GM19351 (cell line): ENCODE data around the gene OSBPL8.
"Not testable (repeated sequence)": the region's sequence is repeated elsewhere in the genome, so short reads cannot be mapped to it uniquely, and the experiment has no call there.

Experiments used
- ATAC-seq: cut with Tn5 transposase; IDR thresholded peaks from one replicate; pipeline ENCODE4 v1.9.1; 2021; ENCODE audit warnings: mild to moderate bottlenecking, moderate library complexity; ENCODE audit not compliant: unreplicated experiment

Gene OSBPL8

DNA sequence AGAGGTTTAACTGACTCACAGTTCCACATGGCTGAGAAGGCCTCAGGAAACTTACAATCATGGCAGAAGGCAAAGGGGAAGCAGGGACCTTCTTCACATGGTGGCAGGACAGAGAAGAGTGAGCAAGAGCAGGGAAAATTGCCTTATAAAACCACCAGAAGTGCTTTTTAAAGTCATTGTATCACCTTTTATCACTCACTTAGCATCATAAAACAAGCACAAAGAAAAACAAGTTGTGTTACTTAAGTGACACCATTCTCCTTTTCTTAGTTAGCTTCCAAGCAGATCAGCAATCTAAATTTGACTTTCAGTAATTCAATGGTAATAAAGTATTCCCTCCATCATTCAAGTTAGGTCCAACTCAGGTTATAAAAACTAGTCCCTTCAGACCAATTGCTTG, 28.5 kb downstream of the OSBPL8 start:
- ATAC-seq: no peak

DNA sequence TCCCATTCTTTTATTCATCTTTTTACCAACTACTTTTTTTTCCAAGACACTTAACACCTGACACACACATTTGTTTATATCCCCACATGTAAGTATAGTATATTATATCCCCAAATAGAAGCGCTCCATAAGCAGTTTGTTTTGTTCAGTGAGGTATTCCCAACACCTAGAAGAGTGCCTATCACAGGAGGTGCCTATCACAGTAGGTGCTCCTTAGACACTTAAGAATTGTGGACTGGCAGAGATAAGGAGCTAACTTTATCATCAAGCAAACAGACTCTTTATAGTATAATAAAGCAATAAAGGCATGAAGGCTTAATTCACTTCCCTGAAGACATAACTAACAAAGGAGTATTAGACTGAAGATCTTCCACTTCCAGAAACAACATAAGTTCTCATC, 29.1 kb downstream of the OSBPL8 start:
- ATAC-seq: no peak

DNA sequence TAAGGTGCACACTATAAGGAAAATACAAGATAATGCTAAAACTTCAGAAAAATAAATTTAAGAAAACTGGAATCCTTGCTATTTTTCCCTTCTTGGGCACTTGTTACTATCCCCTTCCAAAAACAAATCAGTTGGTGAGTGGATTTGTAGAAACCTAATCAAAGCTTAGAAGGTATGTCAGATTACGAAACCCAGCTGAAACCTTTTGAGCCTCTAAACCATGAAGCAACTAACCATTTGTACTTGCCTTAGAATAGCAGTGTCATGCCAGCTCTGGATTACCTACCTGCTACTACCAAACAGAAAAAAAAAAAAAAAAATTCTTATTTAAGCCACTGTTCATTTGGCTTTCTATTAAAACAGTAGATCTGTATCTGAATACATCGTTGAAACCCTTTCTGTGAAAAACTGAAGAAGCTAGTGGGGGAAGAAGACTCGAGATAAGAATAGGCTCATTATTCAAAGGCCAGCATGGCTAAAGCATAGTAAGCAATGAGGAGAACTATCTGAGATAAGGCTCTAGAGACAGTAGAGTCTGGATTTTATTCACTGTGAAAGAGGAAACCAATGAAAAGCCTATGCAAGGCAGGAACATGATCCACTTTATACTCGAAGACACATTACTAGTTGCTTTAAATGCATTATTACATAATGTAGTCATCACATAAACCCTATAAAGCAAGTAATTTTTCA, 30.2 kb downstream of the OSBPL8 start:
- no peak for ATAC-seq

DNA sequence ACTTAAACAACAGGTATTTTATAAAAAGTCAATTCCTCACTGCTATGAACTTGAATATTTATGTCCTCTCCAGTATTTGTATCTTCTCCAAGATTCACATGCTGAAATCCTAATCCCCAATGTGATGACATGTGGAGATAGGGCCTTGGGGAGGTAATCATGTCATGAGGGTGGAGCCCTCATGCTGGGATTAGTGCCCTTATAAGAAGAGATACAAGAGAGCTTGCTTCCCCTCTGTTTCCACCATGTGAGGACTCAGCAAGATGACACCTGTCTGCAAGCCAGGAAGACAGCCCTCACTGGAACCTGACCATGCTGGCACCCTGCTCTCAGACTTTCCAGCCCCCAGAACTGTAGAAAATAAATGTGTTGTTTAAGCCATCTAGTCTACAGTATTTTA, 36.2 kb downstream of the OSBPL8 start:
- ATAC-seq: no peak

DNA sequence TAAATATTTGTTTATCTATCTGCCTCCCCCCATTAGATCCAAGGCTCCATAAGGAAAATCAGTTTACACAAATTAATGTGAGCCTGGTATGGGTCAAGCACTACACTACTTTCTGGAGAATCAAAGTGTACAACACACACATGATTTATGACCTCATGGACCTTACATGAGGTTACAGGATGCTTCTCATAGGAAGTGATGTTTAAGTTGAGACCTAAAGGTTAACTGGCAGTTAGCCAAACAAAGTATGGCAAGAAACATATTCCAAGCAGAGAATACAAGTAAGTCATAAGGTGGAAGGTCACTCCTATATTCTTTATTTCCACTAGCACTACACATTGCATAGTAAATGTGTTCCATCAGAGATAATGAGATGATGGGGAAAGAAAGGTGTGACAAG, 39.2 kb downstream of the OSBPL8 start:
- ATAC-seq: no peak

DNA sequence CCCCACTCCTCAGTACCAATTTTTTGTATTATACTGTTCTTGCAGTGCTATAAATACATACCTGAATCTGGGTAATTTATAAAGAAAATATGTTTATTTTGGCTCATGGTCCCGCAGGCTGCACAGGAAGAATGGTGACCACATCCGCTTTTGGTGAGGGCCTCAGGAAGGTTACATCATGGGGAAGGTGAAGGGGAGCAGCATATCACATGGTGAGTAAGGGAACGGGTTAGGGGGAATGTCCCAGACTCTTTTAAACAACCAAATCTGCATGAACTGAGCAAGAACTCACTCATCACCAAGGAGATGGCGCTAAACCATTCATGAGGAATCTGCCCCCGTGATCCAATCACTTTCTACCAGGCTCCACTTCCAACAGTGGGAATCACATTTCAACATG, 40.0 kb downstream of the OSBPL8 start:
- ATAC-seq: no peak

DNA sequence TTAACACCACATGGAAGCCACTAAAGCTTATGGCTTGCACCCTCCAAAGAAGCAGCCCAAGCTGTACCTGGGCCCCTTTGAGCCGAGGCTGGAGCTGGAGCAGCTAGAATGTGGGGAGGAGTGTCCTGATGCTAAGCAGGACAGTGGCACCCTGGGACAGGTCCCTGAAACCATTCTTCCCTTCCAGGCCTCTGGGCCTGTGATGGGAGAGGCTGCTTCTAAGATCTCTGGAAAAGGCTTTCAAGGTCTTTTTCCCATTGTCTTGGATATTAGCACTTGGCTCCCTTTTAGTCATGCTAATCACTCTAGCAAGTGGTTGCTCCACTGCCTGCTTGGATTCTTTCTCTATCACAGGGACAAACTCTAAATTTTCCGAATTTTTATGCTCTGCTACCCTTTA, 40.9 kb downstream of the OSBPL8 start:
- no peak for ATAC-seq

DNA sequence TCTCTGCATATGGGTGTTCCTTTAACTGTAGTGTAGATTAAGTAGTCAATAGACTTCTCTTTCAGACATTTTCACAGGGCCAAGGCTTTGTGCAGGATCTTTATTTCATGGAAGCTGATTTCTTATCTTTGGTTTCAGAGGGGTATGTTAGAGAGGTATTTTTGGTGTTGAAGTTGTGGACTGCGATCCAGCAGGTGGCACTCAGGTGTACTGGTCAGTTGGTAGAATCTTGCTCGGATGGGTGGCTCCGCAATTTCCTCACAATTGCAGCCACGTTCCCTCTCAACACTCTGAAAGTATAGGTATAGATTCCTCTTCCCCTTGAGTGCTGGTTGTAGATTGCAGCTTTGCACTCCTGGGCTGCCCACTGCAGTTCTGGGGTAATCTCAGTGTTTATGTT, 44.3 kb downstream of the OSBPL8 start:
- no peak for ATAC-seq

DNA sequence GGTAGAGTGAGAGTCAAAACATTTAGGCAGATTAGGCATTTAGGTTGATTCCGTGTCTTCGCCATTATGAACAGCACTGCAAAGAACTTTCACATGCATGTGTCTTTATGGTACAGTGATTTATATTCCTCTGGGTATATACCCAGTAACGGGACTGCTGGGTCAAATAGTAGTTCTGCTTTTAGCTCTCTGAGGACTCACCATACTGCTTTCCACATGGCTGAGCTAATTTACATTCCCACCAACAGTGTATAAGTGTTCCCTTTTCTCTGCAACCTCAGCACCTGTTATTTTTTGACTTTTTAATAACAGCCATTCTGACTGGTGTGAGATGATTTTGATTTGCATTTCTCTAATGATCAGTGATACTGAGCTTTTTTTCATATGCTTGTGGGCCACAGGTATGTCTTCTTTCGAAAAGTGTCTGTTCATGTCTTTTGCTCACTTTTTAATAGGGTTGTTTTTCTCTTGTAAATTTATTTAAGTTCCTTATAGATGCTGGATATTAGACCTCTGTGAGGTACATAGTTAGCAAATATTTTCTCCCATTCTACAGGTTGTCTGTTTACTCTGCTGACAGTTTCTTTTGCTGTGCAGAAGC, 48.4 kb downstream of the OSBPL8 start:
- peak; percentile 84 for ATAC-seq

DNA sequence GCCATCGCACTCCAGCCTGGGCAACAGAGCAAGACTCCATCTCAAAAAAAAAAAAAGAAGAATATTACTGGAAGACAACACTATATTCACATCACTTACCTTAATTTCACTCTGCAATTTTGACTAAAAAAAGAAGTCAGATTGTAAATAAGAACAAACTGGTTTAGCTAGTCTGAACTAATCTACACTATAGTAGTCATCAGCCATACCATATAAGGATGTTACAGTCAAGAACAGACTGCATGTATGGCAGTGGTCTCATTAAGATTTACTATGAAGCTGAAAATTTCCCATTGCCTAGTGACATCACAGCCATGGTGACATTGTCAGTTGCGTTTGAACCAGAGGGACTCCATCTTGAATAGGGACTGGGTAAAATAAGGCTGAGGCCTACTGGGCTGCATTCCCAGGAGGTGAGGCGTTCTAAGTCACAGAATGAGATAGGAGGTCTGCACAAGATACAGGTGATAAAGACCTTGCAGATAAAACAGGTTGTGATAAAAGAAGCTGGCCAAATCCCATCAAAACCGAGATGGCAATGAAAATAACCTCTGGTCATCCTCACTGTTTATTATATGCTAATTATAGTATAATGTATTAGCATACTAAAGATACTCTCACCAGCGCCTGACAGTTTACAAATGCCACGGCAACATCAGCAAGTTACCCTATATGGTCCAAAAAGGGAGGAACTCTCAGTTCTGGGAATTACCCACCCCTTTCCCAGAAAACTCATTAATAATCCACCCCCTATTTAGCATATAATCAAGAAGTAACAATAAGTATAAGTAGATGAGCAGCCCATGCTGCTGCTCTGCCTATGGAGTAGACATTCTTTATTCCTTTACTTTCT, 51.2 kb downstream of the OSBPL8 start:
- ATAC-seq: no peak

DNA sequence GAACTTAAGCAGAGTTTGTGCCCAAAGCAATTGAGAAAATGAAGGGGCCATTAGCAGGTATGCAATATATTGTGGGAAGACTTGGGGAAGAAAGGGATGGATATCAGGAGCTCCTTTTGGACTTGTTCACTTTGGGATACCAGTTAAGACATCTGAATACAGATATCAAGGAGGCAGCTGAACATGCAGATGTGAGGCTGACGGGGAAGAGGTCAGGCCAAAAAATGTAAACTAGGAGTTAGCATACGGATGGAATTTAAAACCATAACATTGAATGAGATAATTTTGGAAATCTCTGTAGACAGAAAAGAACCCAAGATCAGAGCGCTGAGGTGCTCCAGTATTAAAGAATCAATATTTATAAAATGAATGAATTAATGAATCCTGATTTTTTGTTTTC, 53.4 kb downstream of the OSBPL8 start:
- ATAC-seq: no peak

DNA sequence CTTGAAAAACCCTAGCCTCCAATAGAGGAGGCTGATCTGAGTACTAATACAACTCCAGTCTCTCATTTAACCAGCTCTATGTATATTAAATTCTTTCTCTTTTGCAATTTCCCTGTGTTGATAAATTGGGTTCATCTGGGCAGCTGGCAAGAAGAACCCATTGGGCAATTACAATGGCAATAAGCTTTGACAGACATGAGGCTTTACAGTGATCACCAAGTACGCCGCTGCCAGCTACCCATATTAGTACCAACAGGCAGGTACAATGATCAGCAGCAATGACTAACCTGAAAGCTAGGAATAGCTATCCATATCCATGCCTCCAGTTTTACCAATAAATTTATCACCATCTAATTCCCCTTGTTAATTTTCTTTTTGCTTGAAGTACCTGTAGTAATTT, 54.5 kb downstream of the OSBPL8 start:
- ATAC-seq: no peak

DNA sequence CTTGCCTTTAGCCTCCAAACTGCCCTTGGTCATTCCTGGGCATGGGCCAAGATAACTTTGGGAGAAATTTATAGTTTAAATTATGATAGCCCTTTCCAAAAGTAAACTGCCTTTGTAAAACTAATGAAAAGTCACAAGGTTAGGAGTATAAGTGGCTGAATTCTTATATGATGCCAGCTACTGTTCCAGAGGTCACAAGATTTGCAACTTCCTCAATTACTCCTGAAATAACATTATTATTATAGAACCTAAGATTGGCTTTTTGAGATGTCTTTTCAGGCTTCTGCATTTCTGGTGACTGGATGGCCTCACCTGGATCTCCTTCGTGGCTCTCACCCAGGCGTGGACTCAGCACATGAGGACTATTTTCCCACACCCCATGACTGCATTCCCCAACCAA, 55.0 kb downstream of the OSBPL8 start:
- no peak for ATAC-seq

DNA sequence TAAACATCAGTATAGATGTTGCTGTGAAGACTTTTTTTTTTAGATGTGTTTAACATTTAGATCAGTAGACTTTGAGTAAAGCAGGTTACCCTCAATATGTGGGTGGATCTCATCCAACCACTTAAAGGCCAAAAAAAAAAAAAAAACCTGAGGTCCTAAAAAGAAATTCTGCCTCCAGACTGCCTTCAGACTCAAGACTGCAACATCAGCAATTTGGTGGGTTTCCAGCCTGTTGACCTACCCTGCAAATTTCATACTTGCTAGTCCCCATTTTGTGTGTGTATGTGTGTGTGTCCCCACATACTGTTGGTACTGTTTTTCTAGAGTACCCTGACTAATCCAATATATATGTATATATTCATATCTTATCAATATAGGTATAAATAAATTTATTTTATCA, 55.6 kb downstream of the OSBPL8 start:
- ATAC-seq: no peak

DNA sequence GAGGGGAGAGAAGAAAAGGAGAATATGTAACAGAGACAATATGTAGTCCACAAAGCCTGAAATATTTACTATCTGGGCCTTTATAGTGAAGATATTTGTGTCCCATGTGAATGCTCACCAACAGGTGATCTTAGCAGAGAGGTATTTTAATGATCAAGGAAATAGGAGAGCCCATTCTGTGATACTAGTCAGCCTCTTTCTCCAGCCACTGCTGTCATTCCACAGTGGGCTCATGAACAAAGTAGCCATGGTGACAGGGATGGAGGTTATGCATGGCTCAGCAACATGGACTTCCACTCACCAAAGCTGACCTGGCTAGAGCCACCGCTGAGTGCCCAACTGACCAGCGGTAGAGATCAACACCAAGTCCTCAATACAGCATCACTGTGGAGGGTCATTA, 58.2 kb downstream of the OSBPL8 start:
- ATAC-seq: no peak

DNA sequence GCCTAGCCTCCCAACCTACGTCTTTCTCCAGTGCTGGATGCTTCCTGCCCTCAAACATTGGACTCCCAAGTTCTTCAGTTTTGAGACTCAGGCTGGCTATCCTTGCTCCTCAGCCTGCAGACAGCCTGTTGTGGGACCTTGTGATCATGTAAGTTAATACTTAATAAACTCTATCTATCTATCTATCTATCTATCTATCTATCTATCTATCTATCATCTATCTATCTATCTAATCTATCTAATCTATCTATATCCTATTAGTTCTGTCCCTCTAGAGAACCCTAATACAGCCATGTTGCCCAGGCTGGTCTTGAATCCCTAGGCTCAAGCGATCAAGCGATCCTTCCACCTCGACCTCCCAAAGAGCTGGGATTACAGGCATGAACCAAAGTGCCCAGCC, 60.4 kb downstream of the OSBPL8 start:
- ATAC-seq: not testable (repeated sequence)

DNA sequence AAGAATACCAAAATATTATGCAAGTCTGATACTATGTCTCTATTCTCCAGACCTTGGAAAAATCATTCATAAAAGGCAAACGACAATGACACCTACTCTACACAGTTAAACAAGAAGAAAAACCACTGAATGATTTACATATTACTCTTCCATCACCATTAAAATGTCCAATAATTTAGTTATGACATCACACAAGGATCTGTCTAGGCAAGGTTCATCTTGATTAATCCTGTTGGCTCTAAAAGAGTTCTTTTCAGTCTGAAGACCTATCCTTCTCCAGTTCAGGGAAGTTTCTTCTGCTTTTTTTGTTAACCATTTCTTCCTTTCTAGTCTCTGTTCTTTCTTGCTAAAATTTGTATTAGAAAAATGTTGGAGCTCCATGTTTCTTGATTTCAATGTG, 64.0 kb downstream of the OSBPL8 start:
- no peak for ATAC-seq

DNA sequence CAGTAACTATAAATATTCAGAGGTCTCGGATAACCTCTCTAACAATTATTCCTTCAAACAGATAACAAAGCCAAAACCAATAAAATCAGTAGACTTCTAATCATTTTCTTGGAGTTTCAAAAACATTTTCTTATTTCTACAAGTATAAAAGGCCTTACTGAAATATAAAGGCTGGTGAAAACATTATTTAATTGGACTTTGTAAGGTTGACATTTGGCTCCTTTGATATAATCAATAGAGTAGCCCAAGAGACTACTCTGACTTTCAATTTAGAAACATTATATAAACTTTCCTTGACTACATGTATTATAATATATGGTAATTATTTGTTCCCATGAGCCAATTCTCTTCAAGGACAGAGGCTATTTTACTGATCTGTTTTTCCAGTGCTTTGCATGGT, 68.3 kb downstream of the OSBPL8 start:
- no peak for ATAC-seq

DNA sequence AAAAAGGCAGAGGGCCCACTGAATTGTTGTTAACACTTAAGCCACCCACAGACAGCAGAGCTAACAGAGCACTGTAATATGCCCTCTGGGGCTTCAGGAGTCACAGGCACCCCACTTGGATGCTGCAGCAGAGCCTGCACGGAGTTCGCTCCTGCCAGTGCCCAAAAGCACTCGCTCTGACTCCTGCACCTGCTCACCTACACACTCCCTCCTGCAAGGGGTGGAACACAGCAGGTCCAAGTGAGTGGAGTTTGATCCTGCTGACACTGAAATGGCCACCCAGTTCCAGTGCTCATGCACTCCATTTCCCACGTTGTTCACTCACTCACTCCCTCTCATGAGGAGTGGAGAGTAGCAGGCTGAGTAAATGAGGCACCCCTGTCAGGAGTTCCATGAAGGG, 68.8 kb downstream of the OSBPL8 start:
- ATAC-seq: no peak

DNA sequence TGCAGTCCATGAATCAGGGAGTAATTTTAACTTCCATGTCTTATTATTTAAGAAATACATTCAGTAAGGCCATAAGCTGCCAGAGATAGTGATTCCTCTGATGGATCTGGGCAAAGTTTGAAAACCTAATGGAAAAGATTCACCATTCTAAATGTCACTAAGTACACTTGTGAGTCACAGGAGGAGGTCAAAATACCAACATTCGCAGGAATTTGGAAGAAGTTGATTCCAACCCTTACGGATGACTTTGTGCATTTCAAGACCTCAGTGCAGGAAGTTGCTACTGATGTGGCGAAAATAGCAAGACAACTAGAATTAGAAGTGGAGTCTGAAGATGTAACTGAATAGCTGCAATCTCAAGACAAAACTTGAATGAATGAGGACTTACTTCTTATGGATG, 69.8 kb downstream of the OSBPL8 start:
- ATAC-seq: no peak

DNA sequence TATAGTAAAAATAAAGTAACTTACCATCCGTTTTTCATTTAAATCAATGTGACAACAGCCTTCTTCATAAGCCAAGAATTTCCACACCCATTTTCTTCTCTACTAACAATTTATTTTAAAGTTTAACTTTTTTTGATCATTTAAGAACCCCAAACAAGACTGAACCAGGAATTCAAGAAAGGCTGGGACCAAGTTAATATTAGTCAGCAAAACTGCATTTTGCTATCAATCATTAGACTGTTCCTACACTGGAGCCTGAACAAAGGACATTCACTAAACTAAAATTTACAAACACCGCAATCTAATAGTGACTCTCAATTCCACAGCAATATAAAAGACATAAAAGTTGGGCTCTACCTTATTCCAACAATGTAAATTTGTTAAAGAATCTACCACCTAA, 73.6 kb downstream of the OSBPL8 start:
- ATAC-seq: no peak

DNA sequence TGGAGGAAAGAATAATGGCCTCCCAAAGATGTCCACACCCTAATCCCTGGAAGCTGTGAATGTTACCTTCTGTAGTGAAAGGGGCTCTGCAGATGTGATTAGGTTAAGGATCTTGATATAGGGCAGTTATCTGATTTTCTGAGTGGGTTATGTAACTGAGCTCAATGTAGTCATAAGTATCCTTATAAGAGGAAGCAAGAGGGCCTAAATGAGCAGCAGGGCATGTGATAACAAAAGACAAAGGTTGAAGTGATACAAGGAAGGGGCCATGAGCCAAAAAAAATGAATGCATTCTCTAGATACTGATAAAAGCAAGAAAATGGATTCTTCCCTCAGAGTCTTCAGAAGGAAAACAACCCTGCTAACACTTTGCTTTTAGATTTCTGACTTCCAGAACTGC, 78.8 kb downstream of the OSBPL8 start:
- ATAC-seq: no peak
